HG02571 (cell line): ENCODE data around the gene C12orf57.

ENCODE experiments used
- ATAC-seq: cut with Tn5 transposase; IDR thresholded peaks from one replicate; pipeline ENCODE4 v1.9.1; 2021; ENCODE audit warnings: mild to moderate bottlenecking, moderate library complexity; ENCODE audit not compliant: unreplicated experiment

The C12orf57 gene

GRCh38 chr12:6917491-6918231 is 26.2 kb upstream of the C12orf57 start:
- no peak for ATAC-seq

DNA sequence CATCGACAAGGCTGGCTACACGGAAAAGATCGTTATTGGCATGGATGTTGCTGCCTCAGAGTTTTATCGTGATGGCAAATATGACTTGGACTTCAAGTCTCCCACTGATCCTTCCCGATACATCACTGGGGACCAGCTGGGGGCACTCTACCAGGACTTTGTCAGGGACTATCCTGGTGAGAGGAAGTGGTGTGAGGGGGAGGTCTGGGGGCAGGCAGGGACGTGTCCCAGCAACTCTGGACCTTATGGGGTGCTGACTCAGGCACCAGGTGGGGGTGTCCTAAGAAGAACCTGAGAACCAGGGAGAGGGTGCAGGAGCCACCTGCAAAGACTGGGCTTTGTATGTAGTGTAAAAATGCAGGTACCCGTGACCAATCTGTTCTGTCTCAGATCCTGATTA is 24.2 kb upstream of the C12orf57 start:
- ATAC-seq: no peak

DNA sequence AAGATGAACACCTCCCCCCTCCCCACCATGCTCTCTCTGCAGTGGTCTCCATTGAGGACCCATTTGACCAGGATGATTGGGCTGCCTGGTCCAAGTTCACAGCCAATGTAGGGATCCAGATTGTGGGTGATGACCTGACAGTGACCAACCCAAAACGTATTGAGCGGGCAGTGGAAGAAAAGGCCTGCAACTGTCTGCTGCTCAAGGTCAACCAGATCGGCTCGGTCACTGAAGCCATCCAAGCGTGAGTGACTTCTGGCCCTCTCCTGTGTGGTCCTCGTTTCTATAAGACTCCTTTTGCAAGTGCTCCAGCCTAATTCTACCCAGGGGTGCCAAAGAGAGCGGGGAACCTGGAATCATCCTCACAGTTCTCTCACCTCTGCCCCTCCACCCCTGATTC is 22.3 kb upstream of the C12orf57 start:
- ATAC-seq: no peak

DNA sequence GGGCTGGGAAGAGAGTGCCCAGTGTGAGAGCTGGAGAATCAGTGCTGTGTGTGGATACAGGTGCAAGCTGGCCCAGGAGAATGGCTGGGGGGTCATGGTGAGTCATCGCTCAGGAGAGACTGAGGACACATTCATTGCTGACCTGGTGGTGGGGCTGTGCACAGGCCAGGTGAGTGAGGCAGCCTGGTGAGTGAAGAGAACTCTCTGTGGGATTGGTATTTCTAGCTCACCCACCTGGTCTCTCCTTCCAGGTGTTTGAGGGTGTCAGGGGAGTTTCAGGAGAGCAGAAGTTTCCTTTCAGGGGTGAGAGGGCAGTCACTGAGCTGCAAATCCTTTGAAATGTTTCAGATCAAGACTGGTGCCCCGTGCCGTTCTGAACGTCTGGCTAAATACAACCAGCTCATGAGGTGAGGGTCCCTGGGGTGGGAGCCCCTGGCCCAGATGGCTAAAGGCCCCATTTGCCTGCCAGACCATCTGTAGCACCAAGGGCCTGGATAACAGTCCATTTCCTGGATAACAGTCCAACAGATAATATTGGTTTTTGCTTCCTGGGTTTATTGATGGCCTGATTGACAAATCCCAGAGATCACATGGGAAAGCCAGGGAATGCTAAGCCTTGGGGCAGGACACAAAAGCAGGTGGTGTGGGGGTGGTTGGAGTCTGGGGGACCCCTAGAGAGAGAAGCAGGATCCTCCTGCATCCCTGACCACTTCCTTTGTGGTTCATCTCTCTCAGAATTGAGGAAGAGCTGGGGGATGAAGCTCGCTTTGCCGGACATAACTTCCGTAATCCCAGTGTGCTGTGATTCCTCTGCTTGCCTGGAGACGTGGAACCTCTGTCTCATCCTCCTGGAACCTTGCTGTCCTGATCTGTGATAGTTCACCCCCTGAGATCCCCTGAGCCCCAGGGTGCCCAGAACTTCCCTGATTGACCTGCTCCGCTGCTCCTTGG is 21.6 kb upstream of the C12orf57 start:
- no peak for ATAC-seq

GRCh38 chr12:6923003-6923732 is 20.7 kb upstream of the C12orf57 start:
- no peak for ATAC-seq

DNA sequence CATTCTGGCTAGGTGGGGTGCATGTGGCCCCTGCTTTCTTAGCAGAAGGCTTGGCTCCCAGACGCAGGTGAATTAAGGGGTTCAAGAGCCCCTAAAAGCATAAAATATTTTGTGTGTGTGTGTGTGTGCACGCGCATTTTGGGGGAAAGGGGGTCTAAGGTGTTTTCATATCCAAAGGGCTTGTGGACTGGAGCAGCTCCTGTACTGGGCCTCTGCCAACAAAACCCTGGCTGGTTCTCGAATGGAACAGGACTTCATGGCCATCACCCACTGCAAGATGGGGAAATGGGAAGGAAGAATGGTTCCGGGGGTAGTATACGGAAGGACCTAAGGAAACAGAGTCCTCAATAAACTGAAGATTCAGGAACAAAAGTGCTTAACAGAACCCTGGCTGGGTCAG is 20.0 kb upstream of the C12orf57 start:
- ATAC-seq: no peak

- no peak for ATAC-seq
These were observed 18.6 kb upstream of the C12orf57 start for GRCh38 chr12:6925239-6925539.

GRCh38 chr12:6925540-6926279 is 18.1 kb upstream of the C12orf57 start:
- no peak for ATAC-seq

DNA sequence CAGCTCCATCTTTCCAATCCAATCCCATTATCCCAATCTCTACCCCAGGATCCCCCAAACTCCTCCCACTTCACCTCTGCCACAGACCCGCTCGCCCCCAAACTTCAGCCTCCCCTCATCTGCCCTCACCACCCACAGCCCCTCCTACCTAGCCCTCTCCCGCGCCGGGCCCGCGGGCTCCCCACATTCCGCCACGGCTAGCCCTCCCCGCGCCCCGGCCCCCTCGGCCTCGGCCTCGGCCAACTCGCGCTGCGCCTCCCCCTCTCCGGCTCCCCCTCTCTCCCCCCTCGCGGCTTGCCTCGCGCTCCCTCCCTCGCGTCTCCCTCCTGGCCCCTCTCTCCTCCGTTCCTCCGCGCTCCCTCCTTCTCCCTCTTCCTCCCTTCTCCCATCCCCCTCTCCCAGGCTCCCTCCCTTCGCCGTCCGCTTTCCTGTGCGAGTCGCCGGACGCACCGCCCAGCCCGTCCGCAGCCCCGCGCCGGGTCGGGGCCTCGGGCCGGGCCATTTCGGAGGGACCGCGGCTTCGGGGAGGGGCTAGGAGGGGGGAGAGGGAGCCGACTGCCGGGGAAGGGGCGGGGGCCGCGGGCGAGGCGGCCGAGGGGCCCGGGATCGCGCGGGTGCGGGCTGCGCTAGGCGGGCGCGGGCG is 16.3 kb upstream of the C12orf57 start, which contains the start of gene ATN1:
Gene ATN1, plus strand, starts transcription at position 581 of the 643 bp plus-strand sequence. CDS start 6,043 bp downstream, outside the sequence.
- no peak for ATAC-seq

GRCh38 chr12:6928022-6928702 is 15.7 kb upstream of the C12orf57 start:
- no peak for ATAC-seq

- ATAC-seq: no peak
These were observed 15.0 kb upstream of the C12orf57 start for GRCh38 chr12:6928703-6929407.

- ATAC-seq: no peak
These were observed 14.1 kb upstream of the C12orf57 start for GRCh38 chr12:6929466-6930452.

DNA sequence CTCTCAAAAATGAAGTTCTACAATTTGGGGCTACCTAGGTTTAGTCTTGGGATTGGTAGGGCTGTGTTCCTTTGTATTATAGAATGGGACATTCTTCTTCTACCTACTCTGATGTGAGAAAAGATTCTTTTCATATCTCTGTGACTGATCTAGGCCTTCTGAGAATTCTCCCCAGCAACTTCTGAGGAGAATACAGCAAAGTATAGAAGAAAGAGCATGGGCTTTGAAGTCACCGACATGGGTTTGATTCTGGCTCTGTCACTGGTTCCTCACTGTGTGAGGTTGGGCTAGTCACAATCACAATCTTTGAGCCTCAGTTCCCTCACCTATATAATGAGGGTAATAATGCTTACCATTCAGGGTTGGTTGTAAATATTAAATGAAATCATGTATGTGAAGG is 11.1 kb upstream of the C12orf57 start:
- ATAC-seq: no peak

DNA sequence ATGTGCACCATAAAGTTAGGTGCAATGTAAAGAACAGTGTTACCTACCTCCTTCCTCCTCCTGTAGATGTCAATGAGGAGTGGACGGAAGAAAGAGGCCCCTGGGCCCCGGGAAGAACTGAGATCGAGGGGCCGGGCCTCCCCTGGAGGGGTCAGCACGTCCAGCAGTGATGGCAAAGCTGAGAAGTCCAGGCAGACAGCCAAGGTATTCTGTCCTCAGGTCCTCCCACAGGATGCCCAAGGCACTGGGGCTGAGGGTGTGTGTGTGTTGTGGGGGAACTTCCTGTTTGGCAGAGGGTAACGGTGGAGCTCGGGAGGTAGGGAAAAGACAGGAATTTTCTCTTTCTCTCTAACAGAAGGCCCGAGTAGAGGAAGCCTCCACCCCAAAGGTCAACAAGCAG is 9.7 kb upstream of the C12orf57 start:
- ATAC-seq: no peak

GRCh38 chr12:6935371-6936193 is 8.2 kb upstream of the C12orf57 start:
- ATAC-seq: no peak

DNA sequence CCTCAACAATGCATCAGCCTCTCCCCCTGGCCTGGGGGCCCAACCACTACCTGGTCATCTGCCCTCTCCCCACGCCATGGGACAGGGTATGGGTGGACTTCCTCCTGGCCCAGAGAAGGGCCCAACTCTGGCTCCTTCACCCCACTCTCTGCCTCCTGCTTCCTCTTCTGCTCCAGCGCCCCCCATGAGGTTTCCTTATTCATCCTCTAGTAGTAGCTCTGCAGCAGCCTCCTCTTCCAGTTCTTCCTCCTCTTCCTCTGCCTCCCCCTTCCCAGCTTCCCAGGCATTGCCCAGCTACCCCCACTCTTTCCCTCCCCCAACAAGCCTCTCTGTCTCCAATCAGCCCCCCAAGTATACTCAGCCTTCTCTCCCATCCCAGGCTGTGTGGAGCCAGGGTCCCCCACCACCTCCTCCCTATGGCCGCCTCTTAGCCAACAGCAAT is 7.6 kb upstream of the C12orf57 start:
- no peak for ATAC-seq
